Stimulated activated CD8-positive, alpha-beta memory T cell treated with anti-CD3 and anti-CD28 coated beads, Interleukin-15, amount 100 ng/mL, for 24 hours (primary cell): ENCODE data around the gene SNU13.
"Not testable (repeated sequence)": the region's sequence is repeated elsewhere in the genome, so short reads cannot be mapped to it uniquely, and the experiment has no call there.

Experiments
- DNase-seq: peaks from one replicate; pipeline ENCODE4 v3.0.0-alpha.2; 2020; ENCODE audit warnings: low read depth

SNU13 gene

GRCh38 chr22:41688365-41689211 lies at the start of gene SNU13:
Gene SNU13 (minus strand): TSS chr22:41688867. CDS start chr22:41688796, 71 bp downstream.
- peak; percentile 81 for DNase-seq

- DNase-seq: not testable (repeated sequence)
These were observed 44.6 kb upstream of the SNU13 start for GRCh38 chr22:41733241-41733640.

- no peak for DNase-seq
These were observed 43.6 kb upstream of the SNU13 start for GRCh38 chr22:41732096-41732772.

GRCh38 chr22:41731609-41732008 lies 42.9 kb upstream of the SNU13 start:
- no peak for DNase-seq

GRCh38 chr22:41725510-41726110 lies 36.9 kb upstream of the SNU13 start:
- no peak for DNase-seq

- no peak for DNase-seq
These were observed 33.8 kb upstream of the SNU13 start for GRCh38 chr22:41722496-41722895.

- DNase-seq: no peak
These were observed 24.3 kb upstream of the SNU13 start for GRCh38 chr22:41713004-41713403.

- no peak for DNase-seq
These were observed 20.7 kb upstream of the SNU13 start for GRCh38 chr22:41709341-41709740.

- DNase-seq: no peak
These were observed 14.1 kb upstream of the SNU13 start for GRCh38 chr22:41702763-41703162.

- no peak for DNase-seq
These were observed 11.4 kb upstream of the SNU13 start for GRCh38 chr22:41700108-41700364.

GRCh38 chr22:41699264-41700107 lies 10.8 kb upstream of the SNU13 start, which contains the start of gene MEI1:
Gene MEI1 (plus strand): TSS chr22:41699503. CDS start chr22:41699539, 36 bp downstream.
- DNase-seq: peak; percentile 83

- peak; percentile 97 for DNase-seq
These were observed 8.6 kb upstream of the SNU13 start for GRCh38 chr22:41697126-41697775.

GRCh38 chr22:41696703-41697102 lies 8.0 kb upstream of the SNU13 start:
- no peak for DNase-seq

- no peak for DNase-seq
These were observed 6.5 kb upstream of the SNU13 start for GRCh38 chr22:41695211-41695610.

- no peak for DNase-seq
These were observed 1.8 kb upstream of the SNU13 start for GRCh38 chr22:41690476-41690875.

- DNase-seq: no peak
These were observed 734 bp downstream of the SNU13 start for GRCh38 chr22:41687901-41688364.

- not testable (repeated sequence) for DNase-seq
These were observed 1.8 kb downstream of the SNU13 start for GRCh38 chr22:41686890-41687289.

GRCh38 chr22:41684194-41684593 lies 4.5 kb downstream of the SNU13 start:
- no peak for DNase-seq

- DNase-seq: no peak
These were observed 5.1 kb downstream of the SNU13 start for GRCh38 chr22:41683616-41684015.

- no peak for DNase-seq
These were observed 5.6 kb downstream of the SNU13 start for GRCh38 chr22:41683052-41683451.

GRCh38 chr22:41682033-41682807 lies 6.4 kb downstream of the SNU13 start:
- peak; percentile 69 for DNase-seq
